GM23248 (cell line): ENCODE measurements around the gene LTBR. TPM values are rescaled to one million over a fixed set of nuclear protein-coding genes. Genes with fewer than 3 reads are reported as not detected.

Source experiments
- DNase-seq: peaks from one replicate; pipeline ENCODE4 v3.0.0-alpha.2; 2015
- H2AFZ ChIP-seq: fragments of 200-600 bp; sonication (generic); 2 replicates; pipeline ENCODE4 v1.6.1; 2016; ENCODE audit warnings: antibody characterized with exemption
- H3F3A ChIP-seq: fragments of 200-600 bp; sonication (generic); 2 replicates; pipeline ENCODE4 v1.6.1; 2016; ENCODE audit warnings: mild to moderate bottlenecking, antibody characterized with exemption, mixed run types; ENCODE audit not compliant: insufficient read depth
- H3K27ac ChIP-seq: fragments of 200-600 bp; sonication (generic); 2 replicates; pipeline ENCODE4 v1.5.1; 2016; ENCODE audit warnings: mild to moderate bottlenecking
- H3K27me3 ChIP-seq: fragments of 200-600 bp; sonication (generic); replicated peaks from 2 replicates; pipeline ENCODE4 v1.6.1; 2016; ENCODE audit warnings: mild to moderate bottlenecking; ENCODE audit not compliant: insufficient read depth
- H3K36me3 ChIP-seq: fragments of 200-600 bp; sonication (generic); 2 replicates; pipeline ENCODE4 v1.6.1; 2016; ENCODE audit warnings: low read depth, mild to moderate bottlenecking
- H3K4me1 ChIP-seq: fragments of 200-600 bp; sonication (generic); 2 replicates; pipeline ENCODE4 v1.6.1; 2016; ENCODE audit warnings: mild to moderate bottlenecking; ENCODE audit not compliant: insufficient read depth
- H3K4me2 ChIP-seq: fragments of 200-600 bp; sonication (generic); one replicate; pipeline ENCODE4 v1.6.1; 2016; ENCODE audit warnings: mild to moderate bottlenecking; ENCODE audit not compliant: unreplicated experiment
- H3K4me3 ChIP-seq: fragments of 200-600 bp; sonication (generic); 2 replicates; pipeline ENCODE4 v1.5.1; 2016; ENCODE audit warnings: mild to moderate bottlenecking
- H3K79me2 ChIP-seq: fragments of 200-600 bp; sonication (generic); 2 replicates; pipeline ENCODE4 v1.6.1; 2016; ENCODE audit warnings: mild to moderate bottlenecking; ENCODE audit not compliant: insufficient read depth
- H3K9ac ChIP-seq: fragments of 200-600 bp; sonication (generic); 2 replicates; pipeline ENCODE4 v1.6.1; 2016; ENCODE audit warnings: mild to moderate bottlenecking
- H3K9me2 ChIP-seq: fragments of 200-600 bp; sonication (generic); 2 replicates; pipeline ENCODE4 v1.6.1; 2016; ENCODE audit warnings: mixed run types, mild to moderate bottlenecking, moderate library complexity; ENCODE audit not compliant: insufficient read depth
- H3K9me3 ChIP-seq: fragments of 200-600 bp; sonication (generic); one replicate; pipeline ENCODE4 v1.6.1; 2017; ENCODE audit warnings: low read depth
- H4K20me1 ChIP-seq: fragments of 200-600 bp; sonication (generic); 2 replicates; pipeline ENCODE4 v1.6.0; 2016; ENCODE audit not compliant: insufficient read depth
- EZH2 ChIP-seq: fragments of 200-600 bp; sonication (generic); IDR thresholded peaks from 2 replicates; pipeline ENCODE4 v1.6.1; 2018; ENCODE audit warnings: antibody characterized with exemption, mild to moderate bottlenecking; ENCODE audit not compliant: insufficient read depth, poor library complexity, severe bottlenecking
- EZH2phosphoT487 ChIP-seq: fragments of 200-600 bp; sonication (generic); IDR thresholded peaks from 2 replicates; pipeline ENCODE4 v1.6.1; 2018; ENCODE audit warnings: antibody characterized with exemption, moderate library complexity, mild to moderate bottlenecking, low read depth; ENCODE audit not compliant: insufficient read depth
- WGBS, 2 experiments: methylation state at CpG; one replicate each; pipeline ENCODE4 v1.1.6; 2015 to 2017; ENCODE audit warnings: low lambda C conversion rate in 2 of 2, low coverage in 1 of 2; ENCODE audit errors: missing lambda C conversion rate in 2 of 2; 5-methylcytosine and 5-hydroxymethylcytosine counted together
- in situ Hi-C: fragments of 300-500 bp; cut with MboI; formaldehyde crosslinking; loops from 2 replicates; pipeline ENCODE4 v1.15.0; 2020
- polyA plus RNA-seq: library from polyadenylated mRNA; unstranded; fragments of >200 nt; fragmentation: Nextera tagmentation; extraction: Ambion mirVana; gene quantifications from 2 replicates; pipeline ENCODE4 v1.2.1, GENCODE V29; 2016
- total RNA-seq: library from RNA; depleted of rRNA; stranded (reverse); fragments of >200 nt; shearing (Covaris generic); gene quantifications from 2 replicates; pipeline ENCODE4 v1.2.3, GENCODE V29; 2014

Gene LTBR
- total and polyA plus RNA-seq, 2 experiments from 2014 or later, result 113 to 147 TPM

GRCh38 chr12:6369916-6370575 is 13.9 kb upstream of the LTBR start:
- Histone ChIP-seq H3K27me3 (no peaks in the 10 kb centered on the region), H3K9me2 (no peaks in the 10 kb centered on the region), H3K9me3 (no peaks in the 10 kb centered on the region), H3K4me3 (no peak overlapping the region), H2AFZ (no peak overlapping the region), H3F3A (peaks cover 19% of the 10 kb centered on the region; the same call in 1 of the 2 replicates), H4K20me1 (no peaks in the 10 kb centered on the region), H3K4me1 (peaks cover 22% of the 10 kb centered on the region), H3K36me3 (no peaks in the 10 kb centered on the region), H3K9ac (no peak overlapping the region), H3K27ac (no peak overlapping the region), H3K79me2 (no peaks in the 10 kb centered on the region), H3K4me2 (no peak overlapping the region)
- in situ Hi-C loops, result no loop called here
- no peak for DNase-seq
- 90 to 95% methylated on average over 9 of the region's 9 CpGs for WGBS, 2 experiments
- TF ChIP-seq EZH2 (no peak), EZH2phosphoT487 (no peak)

- H3K27ac ChIP-seq, result no peak overlapping the region
- no peak for DNase-seq
- no peaks in the 10 kb centered on the region for H3K36me3 ChIP-seq
- TF ChIP-seq EZH2 (no peak), EZH2phosphoT487 (no peak)
- H3F3A ChIP-seq, result peaks cover 19% of the 10 kb centered on the region; the same call in 1 of the 2 replicates
- H3K4me3 ChIP-seq, result no peak overlapping the region
- no peaks in the 10 kb centered on the region for H3K27me3 ChIP-seq
- in situ Hi-C loops, result no loop called here
- H3K4me2 ChIP-seq, result no peak overlapping the region
- peak overlapping the region; percentile 28; the same call in 1 of the 2 replicates for H2AFZ ChIP-seq
- WGBS, 2 experiments, result 87% methylated on average over 4 of the region's 4 CpGs
- H4K20me1 ChIP-seq, result no peaks in the 10 kb centered on the region
- H3K4me1 ChIP-seq, result peaks cover 22% of the 10 kb centered on the region
- no peaks in the 10 kb centered on the region for H3K9me3 ChIP-seq
- no peak overlapping the region for H3K9ac ChIP-seq
- H3K9me2 ChIP-seq, result no peaks in the 10 kb centered on the region
- no peaks in the 10 kb centered on the region for H3K79me2 ChIP-seq
Observed at GRCh38 chr12:6370576-6370935, 13.4 kb upstream of the LTBR start.

- Histone ChIP-seq H3K27me3 (no peaks in the 10 kb centered on the region), H3K9me2 (no peaks in the 10 kb centered on the region), H3K79me2 (no peaks in the 10 kb centered on the region), H3K4me1 (peaks cover 25% of the 10 kb centered on the region), H3K36me3 (no peaks in the 10 kb centered on the region), H2AFZ (peak overlapping the region; percentile 28; the same call in 1 of the 2 replicates), H3K4me2 (no peak overlapping the region), H3K27ac (peak overlapping the region; percentile 89; the same call in 1 of the 2 replicates), H3K9ac (no peak overlapping the region), H3F3A (peaks cover 19% of the 10 kb centered on the region; the same call in 1 of the 2 replicates), H3K4me3 (no peak overlapping the region), H4K20me1 (no peaks in the 10 kb centered on the region), H3K9me3 (no peaks in the 10 kb centered on the region)
- WGBS, 2 experiments, result 61 to 64% methylated on average over 11 to 15 of the region's 15 CpGs
- in situ Hi-C loops, result no loop called here
- no peak for TF ChIP-seq EZH2phosphoT487
- TF ChIP-seq EZH2, result no peak
- DNase-seq, result peak; percentile 53
Observed at GRCh38 chr12:6370994-6371754, 12.8 kb upstream of the LTBR start.

- Histone ChIP-seq H2AFZ (peak overlapping the region; percentile 90), H3K27me3 (no peaks in the 10 kb centered on the region), H3K79me2 (no peaks in the 10 kb centered on the region), H3K4me3 (peak overlapping the region; percentile 19), H3F3A (peaks cover 22% of the 10 kb centered on the region; the same call in 1 of the 2 replicates), H3K9me3 (no peaks in the 10 kb centered on the region), H3K9me2 (no peaks in the 10 kb centered on the region), H4K20me1 (no peaks in the 10 kb centered on the region), H3K36me3 (no peaks in the 10 kb centered on the region), H3K4me1 (peaks cover 37% of the 10 kb centered on the region), H3K9ac (peak overlapping the region; percentile 69), H3K27ac (peak overlapping the region; percentile 89), H3K4me2 (peak overlapping the region; percentile 71)
- in situ Hi-C loops, result no loop called here
- 3% methylated on average over 8 of the region's 8 CpGs for WGBS, 2 experiments
- DNase-seq, result peak; percentile 82
- TF ChIP-seq EZH2phosphoT487 (no peak), EZH2 (no peak)
Observed at GRCh38 chr12:6372403-6373003, 11.5 kb upstream of the LTBR start.
